NB4 (cell line): ENCODE data around the gene SUSD6.
A peak's percentile ranks its signal among the peaks of the same experiment; 100 is the strongest.

ENCODE experiments used
- DNase-seq: peaks from one replicate; pipeline ENCODE4 v3.0.0; 2010; ENCODE audit warnings: low read depth
- H3K4me3 ChIP-seq: one replicate; pipeline ENCODE4 v1.5.1; 2011; ENCODE audit warnings: mild to moderate bottlenecking, low read depth, low read length, moderate library complexity
- MYC ChIP-seq: IDR thresholded peaks from 2 replicates; pipeline ENCODE4 v1.6.1; 2011; ENCODE audit warnings: low read depth, low read length
- POLR2A ChIP-seq: IDR thresholded peaks from 2 replicates; pipeline ENCODE4 v1.6.1; 2011; ENCODE audit warnings: mild to moderate bottlenecking; ENCODE audit not compliant: insufficient read length; ENCODE audit errors: extremely low read depth
- TF ChIP-seq, protein P1 (sequence below): IDR thresholded peaks from one replicate; pipeline ENCODE4 v1.5.1; 2012; ENCODE audit warnings: low read depth, low read length
- TF ChIP-seq, protein P2 (sequence below): IDR thresholded peaks from 2 replicates; pipeline ENCODE4 v1.6.1; 2011; ENCODE audit warnings: low read depth, low read length

The SUSD6 gene

DNA sequence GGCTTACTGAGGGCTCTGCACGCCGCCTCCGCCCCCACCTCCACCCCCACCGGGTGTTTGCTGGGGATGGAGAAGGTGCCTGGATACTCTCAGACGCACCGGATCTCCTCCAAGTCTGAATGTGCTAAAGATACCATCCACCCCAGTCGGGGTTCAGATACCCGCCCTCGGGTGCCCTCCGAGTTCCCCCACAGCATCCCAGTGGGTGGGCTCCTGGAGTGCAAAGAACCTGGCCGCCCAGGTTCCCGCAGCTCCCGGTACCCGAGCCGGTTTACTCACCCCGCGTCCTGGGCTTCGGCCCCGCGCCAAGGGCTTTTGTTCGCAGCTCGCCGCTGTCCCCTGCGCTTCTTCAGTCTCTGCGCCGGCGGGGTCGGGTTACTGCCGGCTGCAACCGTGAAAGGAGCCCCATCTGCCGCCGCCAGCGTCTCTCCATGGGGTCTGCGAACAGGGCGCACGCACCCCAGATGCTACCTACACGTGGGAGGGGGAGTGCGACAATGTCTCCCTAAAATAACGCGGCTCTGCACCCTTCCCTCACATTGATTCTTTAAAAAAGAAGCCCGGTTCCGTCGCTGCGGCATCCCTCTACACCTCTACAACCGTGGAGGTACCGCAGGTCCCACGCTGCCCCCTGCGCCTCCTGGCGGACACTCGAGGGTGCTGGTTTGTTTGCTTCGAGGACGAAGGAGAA is 37.0 kb upstream of the SUSD6 start, which contains the start of gene CCDC177:
CCDC177 (minus strand) TSS at position 609 of the 691 bp plus-strand sequence. CDS start 1,249 bp downstream, outside the sequence.
- TF ChIP-seq, protein P1, sequence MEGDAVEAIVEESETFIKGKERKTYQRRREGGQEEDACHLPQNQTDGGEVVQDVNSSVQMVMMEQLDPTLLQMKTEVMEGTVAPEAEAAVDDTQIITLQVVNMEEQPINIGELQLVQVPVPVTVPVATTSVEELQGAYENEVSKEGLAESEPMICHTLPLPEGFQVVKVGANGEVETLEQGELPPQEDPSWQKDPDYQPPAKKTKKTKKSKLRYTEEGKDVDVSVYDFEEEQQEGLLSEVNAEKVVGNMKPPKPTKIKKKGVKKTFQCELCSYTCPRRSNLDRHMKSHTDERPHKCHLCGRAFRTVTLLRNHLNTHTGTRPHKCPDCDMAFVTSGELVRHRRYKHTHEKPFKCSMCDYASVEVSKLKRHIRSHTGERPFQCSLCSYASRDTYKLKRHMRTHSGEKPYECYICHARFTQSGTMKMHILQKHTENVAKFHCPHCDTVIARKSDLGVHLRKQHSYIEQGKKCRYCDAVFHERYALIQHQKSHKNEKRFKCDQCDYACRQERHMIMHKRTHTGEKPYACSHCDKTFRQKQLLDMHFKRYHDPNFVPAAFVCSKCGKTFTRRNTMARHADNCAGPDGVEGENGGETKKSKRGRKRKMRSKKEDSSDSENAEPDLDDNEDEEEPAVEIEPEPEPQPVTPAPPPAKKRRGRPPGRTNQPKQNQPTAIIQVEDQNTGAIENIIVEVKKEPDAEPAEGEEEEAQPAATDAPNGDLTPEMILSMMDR, result peak; percentile 88
- no peak for TF ChIP-seq MYC
- DNase-seq, result peak; percentile 57
- H3K4me3 ChIP-seq, result no peak within 1 kb of the TSS

DNA sequence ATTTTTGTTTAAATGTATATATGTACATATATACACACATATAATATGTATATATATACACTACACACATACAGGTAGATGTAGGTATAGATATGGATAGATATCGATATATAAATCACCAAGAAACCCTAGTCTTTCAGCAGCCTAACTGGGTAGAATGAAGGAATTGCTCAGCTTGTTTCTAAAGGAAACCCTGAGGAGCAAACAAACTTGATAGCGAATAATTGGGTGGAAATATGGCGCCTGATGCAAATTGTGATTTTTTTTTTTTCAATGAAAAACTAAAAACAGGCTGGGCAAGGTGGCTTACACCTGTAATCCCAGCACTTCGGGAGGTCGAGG is 36.5 kb upstream of the SUSD6 start:
- no peak overlapping the region for H3K4me3 ChIP-seq

DNA sequence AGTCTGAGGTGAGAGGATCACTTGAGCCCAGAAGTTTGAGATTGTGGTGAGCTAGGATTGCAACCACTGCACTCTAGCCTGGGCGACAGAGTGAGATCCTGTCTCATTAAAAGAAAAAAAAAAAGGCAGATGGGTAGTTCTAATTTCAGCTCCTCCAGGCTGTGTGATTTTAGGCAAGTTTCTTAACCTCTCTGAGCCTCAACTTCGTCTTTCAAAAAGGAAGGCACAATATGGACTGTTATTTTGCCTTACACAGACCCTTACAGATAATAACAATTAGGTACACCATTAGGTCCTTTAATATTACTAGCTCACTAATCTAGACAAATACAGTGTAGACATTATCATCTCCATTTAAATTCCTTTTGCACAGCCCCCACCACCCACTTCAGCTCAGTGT is 31.9 kb upstream of the SUSD6 start:
- TF ChIP-seq, protein P2, sequence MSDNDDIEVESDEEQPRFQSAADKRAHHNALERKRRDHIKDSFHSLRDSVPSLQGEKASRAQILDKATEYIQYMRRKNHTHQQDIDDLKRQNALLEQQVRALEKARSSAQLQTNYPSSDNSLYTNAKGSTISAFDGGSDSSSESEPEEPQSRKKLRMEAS, result no peak
- TF ChIP-seq MYC, result no peak
- TF ChIP-seq, protein P1, result no peak
- TF ChIP-seq POLR2A, result no peak
- H3K4me3 ChIP-seq, result no peak overlapping the region
- DNase-seq, result no peak

More for the DNA sequence above, 36.5 kb upstream of the SUSD6 start:
- no peak for DNase-seq
- TF ChIP-seq, protein P1, result no peak
- no peak for TF ChIP-seq MYC

DNA sequence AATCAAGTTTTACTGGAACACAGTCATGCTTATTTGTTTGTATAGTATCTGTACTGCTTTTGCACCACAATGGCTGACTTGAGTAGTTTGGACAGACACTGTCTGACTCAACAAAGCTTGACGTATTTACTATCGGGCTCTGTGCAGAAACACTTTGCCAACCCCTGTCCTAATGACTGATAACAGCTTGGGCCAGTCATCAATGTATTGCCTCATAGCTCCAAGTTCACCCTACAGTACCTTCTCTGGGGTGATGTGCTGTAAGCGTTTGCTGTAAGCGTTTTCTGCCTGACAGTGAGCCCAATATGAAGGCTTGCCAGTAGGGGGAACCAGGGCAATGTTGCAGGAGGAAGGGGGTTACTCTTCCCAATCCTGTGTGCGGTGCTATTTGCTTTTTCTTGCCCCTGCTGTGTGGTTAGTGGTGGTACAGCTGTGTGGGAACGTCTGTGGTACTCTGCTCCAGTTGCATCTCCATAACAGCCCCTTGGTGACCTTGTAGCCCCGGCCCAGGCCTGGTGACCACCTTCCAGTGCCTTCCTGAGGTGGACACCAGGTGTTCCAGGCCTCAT is 31.3 kb upstream of the SUSD6 start:
- peak; percentile 72 for DNase-seq
- TF ChIP-seq, protein P1, result peak; percentile 62
- TF ChIP-seq MYC (no peak), POLR2A (no peak)

DNA sequence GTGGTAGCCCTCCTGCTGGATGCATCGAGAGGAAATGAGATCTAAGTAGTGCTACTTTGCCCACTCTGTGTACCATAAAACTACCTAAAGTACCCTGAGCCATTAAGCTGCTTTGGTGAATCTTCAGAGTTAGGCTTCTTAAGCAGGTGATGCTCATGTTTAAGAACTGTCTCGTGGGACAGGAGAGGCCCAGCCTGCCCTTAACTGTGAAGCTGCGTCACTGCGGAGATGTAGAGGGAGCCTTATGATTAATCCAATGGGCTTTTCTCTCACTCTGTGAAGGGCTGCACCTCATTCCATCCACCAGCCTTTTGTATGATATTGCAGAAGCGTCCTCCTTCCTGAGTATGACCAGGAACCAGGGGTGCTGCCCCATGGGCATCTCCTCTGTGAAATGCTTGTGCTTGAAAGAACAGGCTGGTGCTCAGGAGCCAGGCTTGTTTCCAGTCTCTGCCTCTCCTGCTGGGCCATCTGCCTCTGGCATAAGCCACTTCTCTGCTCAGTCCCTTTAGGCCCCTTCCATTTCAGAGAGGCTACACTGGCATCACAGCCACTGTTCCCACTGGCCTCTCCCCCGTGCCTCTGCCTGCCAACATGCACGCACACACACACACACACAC is 30.0 kb upstream of the SUSD6 start:
- TF ChIP-seq POLR2A, result no peak
- no peak for DNase-seq
- H3K4me3 ChIP-seq, result no peak overlapping the region

More for the DNA sequence above, 31.3 kb upstream of the SUSD6 start:
- no peak overlapping the region for H3K4me3 ChIP-seq

DNA sequence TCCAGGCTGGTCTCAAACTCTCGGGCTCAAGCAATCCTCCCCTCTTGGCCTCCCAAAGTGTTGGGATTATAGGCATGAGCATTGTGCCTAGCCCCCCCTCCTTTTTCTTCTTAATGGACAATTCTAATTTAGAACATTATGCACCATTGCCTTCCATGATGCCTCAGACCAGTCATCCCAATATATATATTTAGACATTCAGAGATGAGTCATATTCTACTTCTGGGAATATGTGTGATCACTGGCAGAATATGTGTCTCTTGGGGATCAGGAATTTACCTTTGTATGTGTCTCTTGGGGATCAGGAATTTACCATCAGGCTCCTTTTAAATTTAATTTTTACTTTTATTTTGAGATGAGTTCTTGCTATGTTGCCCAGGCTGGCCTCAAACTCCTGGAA is 29.2 kb upstream of the SUSD6 start:
- TF ChIP-seq, protein P2, result no peak
- TF ChIP-seq MYC, result no peak
- TF ChIP-seq, protein P1, result no peak
- no peak overlapping the region for H3K4me3 ChIP-seq
- no peak for DNase-seq

DNA sequence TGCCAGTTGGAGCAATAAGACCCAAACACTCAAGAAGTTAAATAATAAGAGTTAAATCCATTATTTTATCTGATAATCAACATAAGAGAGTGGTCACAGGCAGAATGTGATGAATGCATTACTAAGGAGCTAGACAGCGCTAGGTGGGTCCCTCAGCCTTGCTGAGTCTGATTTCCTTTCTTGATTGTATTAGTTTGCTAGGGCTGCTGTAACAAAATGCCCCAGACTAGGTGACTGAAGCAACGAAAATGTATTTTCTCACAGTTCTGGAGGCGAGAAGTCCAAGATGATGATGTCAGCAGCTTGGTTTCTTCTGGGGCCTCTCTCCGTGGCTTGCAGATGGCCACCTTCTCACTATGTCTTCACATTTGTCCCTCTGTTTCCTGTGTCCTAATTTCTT is 28.6 kb upstream of the SUSD6 start:
- TF ChIP-seq POLR2A (no peak), MYC (no peak)
- TF ChIP-seq, protein P2, result no peak
- TF ChIP-seq, protein P1, result no peak
- no peak for DNase-seq
- H3K4me3 ChIP-seq, result no peak overlapping the region
